HepG2 (cell line): ENCODE results near the gene NIN.

Experiments
- BCL6 ChIP-seq: IDR thresholded peaks from 2 replicates; pipeline ENCODE4 v1.6.1; 2016; ENCODE audit warnings: missing genetic modification reagents, missing compliant biosample characterization
- CTCF ChIP-seq: sonication (generic); formaldehyde crosslinking; IDR thresholded peaks from 2 replicates; pipeline ENCODE4 v1.5.0; 2020; ENCODE audit warnings: mild to moderate bottlenecking, missing genetic modification reagents, moderate library complexity
- KAT8 ChIP-seq: IDR thresholded peaks from 2 replicates; pipeline ENCODE4 v1.6.1; 2016; ENCODE audit warnings: missing genetic modification reagents, missing compliant biosample characterization
- KDM5A ChIP-seq: fragments of 200-600 bp; sonication (generic); IDR thresholded peaks from 2 replicates; pipeline ENCODE4 v1.7.0; 2018; ENCODE audit warnings: antibody characterized with exemption, mild to moderate bottlenecking, low read length, borderline replicate concordance
- NR2C2 ChIP-seq: sonication (generic); formaldehyde crosslinking; IDR thresholded peaks from 2 replicates; pipeline ENCODE4 v1.4.0; 2020; ENCODE audit warnings: missing genetic modification reagents, mild to moderate bottlenecking, moderate library complexity, borderline replicate concordance
- SIN3B ChIP-seq: fragments of 150-350 bp; IDR thresholded peaks from 2 replicates; pipeline ENCODE4 v1.6.1; 2014; ENCODE audit warnings: low read length
- TERF1 ChIP-seq: sonication (generic); formaldehyde crosslinking; IDR thresholded peaks from 2 replicates; pipeline ENCODE4 v1.8.0; 2022; ENCODE audit warnings: mild to moderate bottlenecking, missing genetic modification reagents, moderate library complexity
- ZBTB21 ChIP-seq: sonication (generic); formaldehyde crosslinking; IDR thresholded peaks from 2 replicates; pipeline ENCODE4 v1.4.0; 2020; ENCODE audit warnings: missing genetic modification reagents
- ZBTB46 ChIP-seq: sonication (generic); formaldehyde crosslinking; IDR thresholded peaks from 2 replicates; pipeline ENCODE4 v1.4.0; 2020; ENCODE audit warnings: mild to moderate bottlenecking, missing genetic modification reagents, borderline replicate concordance

DNA sequence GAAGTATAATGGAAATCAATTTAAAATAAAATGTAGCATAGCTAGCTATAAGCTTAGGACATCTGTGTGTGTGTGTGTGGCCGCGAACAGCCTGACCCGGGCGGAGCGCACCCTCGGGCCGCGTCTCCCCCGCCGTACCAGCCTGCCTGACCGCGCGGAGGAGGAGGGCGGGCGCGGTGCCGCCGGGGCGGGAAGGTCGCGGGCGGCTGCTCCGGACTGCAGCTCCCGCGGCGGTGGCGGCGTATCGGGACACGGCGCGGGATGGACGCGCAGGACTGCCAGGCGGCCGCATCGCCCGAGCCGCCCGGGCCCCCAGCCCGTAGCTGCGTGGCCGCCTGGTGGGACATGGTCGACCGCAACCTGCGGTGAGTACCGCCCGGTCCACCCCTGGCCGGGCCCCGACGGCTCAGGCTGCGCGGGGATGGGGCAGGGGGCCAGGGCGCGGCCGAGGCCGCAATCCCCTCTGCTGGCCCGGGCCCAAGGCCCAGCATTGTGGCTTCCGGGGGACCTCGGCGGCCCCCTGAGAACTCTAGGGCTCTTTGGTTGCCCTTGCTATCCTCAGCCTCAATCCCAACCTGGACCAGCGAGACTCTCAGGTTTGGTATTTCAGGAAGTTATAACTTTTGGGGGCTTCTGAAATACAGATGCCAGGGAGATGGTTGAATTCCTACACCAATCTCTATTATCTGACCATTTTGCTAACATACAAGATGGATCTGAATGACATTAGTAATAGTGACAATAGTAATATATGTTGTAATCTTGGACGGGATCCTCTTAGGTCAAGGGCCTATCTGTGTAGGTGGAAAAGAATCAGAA lies 41.2 kb upstream of the NIN start, which contains the start of gene ABHD12B:
- TF ChIP-seq TERF1 (CRISPR knock-in tag) = no peak
- TF ChIP-seq SIN3B = no peak
- no peak for TF ChIP-seq CTCF (CRISPR knock-in tag)
- TF ChIP-seq ZBTB21 (CRISPR knock-in tag) = no peak
- no peak for TF ChIP-seq BCL6
- no peak for TF ChIP-seq KDM5A
- no peak for TF ChIP-seq NR2C2 (CRISPR knock-in tag)
- TF ChIP-seq ZBTB46 (CRISPR knock-in tag) = no peak
- no peak for TF ChIP-seq KAT8 (CRISPR knock-in tag)
